ENCODE measurements around the gene PARD3B.

The PARD3B gene

DNA sequence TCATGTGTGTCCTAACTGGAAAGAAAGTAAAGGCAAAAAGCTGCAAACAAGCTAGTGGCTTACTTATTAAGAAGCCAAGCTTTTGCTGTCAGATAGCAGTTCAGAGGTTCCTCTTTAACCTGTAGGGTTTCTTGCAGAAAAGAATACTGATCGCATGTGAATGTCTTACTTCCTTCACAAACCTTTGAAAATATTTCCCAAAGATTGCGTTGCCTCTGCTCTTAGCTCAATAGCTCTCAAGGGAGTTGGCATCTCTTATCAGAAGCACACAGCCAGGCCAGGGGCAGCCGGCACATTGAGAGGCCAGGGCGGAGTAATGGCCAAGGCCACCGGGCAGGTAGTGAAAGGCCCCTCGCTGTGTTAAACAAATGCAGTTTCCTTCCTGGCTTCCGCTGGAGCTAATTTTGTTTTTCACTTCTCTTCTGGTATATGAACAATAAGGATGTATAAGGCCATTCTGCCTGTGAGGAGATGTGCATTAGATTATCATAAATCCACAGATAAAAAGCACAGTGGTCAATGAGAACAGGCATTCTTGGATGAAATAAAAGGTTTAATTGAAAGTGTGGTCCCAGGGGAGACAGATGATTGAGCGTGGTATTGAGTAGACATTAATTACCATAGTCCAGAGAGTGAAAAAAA is 594.7 kb downstream of the PARD3B start:
- no peak for DNase-seq (ENCODE audit: extremely low spot score, insufficient read length, low read depth)

DNA sequence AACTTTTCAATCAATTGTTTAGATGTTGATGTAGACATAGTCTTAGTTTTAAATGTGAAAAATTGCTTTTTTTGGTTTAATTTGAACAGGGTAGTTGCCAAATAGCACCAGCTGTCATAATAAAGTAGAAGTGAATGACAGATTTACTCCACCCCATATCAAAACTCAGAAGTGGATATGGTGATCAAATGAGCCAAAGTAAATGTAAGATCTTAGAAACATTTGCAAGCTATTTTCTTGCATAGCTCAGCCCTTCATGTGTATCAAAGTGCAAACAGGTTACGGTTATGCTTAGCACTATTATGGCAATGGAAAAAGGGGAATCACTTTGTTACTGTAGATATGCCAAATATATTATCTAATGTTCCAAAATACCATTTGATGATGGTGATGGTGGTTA is 596.1 kb downstream of the PARD3B start:
- FAIRE-seq = no peak
- no peak for DNase-seq (ENCODE audit: extremely low spot score, insufficient read length, low read depth)

More for the DNA sequence above, 594.7 kb downstream of the PARD3B start:
- FAIRE-seq = no peak

GRCh38 chr2:205145888-205146287 is 600.6 kb downstream of the PARD3B start:
- FAIRE-seq = no peak
- DNase-seq (ENCODE audit: extremely low spot score, insufficient read length, low read depth) = no peak

DNA sequence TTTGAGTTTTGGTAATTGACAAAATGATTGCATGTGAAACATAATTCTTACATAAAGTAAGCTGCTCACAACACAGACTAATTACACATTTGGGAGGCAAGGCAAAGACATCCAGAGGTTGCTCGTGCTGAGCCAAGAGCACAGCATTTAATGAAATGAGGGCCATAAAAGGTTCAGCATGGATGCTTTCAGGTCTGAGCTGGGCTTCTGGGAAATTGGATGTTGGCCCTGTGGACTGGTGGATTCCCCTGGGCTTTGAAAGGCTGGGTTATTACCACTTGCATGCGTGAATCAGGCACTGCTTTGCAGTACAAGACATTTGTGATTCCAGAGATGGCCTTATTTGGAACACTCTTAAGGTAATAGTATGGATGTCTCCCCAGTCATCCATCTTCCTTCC is 603.5 kb downstream of the PARD3B start:
- no peak for DNase-seq (ENCODE audit: extremely low spot score, insufficient read length, low read depth)
- no peak for FAIRE-seq

GRCh38 chr2:205156457-205156856 is 611.2 kb downstream of the PARD3B start:
- DNase-seq (ENCODE audit: extremely low spot score, insufficient read length, low read depth) (no peak), FAIRE-seq (no peak)

- FAIRE-seq (no peak), DNase-seq (ENCODE audit: extremely low spot score, insufficient read length, low read depth) (no peak)
Measured at GRCh38 chr2:205158404-205158803, 613.1 kb downstream of the PARD3B start.

DNA sequence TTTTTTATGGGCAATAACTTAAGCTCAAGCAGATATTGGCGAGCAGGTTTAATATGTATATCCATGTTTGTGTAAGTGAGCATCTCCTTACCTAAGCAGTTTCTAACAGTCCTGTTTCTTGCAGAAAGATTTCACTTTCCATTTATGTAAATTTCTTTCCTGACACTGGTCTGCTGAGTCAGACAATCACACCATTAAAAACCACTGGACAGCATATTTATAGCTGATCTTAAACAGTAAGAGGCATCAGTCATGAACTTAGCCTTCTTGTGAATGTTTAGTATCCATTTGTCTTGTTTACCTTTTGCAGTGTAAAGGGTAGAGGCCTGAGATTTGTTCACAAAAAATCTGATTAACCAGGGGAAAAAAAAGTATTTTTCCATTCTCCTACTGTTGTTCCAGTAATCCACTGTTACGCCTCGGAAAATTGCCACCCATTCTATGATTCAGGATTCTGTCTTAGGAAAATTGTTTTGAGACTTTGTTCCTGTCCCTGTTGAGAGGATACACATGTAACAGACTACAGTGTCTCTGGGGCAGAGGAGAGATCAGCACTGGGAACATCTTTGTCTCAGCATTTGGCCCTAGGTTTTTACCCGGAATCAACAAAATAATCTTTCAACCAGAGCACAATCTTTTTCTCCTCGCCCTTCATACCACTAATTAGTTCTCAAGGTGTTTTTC is 616.0 kb downstream of the PARD3B start:
- no peak for DNase-seq (ENCODE audit: extremely low spot score, insufficient read length, low read depth)
- no peak for FAIRE-seq

- no peak for FAIRE-seq
- no peak for DNase-seq (ENCODE audit: extremely low spot score, insufficient read length, low read depth)
Measured at GRCh38 chr2:205166745-205167144, 621.5 kb downstream of the PARD3B start.

DNA sequence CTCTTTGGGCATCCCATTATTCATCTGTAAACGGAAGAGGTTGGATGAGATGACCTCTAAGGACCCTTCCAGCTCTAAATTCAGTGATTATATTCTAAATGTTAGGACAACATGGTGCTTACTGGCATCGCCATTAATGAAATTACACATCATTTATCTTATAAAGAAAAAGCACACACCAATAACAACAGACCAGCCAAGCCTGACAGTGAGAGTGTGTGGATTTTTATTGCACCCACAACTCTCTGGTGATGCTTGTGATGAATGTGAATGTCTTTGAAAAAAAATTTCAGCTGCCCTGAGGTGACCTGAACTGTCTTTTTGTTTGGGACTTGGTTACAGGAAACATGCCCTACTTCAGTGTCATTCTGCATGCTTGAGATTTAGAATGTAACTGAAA is 623.7 kb downstream of the PARD3B start:
- FAIRE-seq = no peak
- DNase-seq (ENCODE audit: extremely low spot score, insufficient read length, low read depth) = no peak

DNA sequence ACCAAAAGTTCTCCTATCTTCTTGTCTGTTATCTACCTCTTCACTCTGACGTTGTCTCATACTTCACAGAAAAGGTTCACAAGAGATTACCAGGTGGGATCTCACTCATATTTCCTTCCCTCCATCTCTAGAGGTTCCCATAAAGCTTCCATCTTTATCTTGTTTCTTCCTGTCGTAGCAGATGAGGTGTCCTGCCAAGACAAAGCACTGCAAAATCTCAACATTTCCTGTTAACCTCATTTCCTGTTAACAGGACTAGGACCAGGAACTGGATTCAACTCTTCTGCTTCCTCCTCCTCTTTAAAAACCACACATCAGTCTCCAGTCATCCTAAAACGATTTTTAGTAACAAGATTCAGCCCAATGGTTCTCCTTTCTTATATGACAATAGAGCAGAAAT is 624.2 kb downstream of the PARD3B start:
- DNase-seq (ENCODE audit: extremely low spot score, insufficient read length, low read depth) = no peak
- no peak for FAIRE-seq

GRCh38 chr2:205170399-205170798 is 625.1 kb downstream of the PARD3B start:
- no peak for DNase-seq (ENCODE audit: extremely low spot score, insufficient read length, low read depth)
- FAIRE-seq = no peak

GRCh38 chr2:205171261-205171940 is 626.1 kb downstream of the PARD3B start:
- FAIRE-seq = no peak
- no peak for DNase-seq (ENCODE audit: extremely low spot score, insufficient read length, low read depth)

DNA sequence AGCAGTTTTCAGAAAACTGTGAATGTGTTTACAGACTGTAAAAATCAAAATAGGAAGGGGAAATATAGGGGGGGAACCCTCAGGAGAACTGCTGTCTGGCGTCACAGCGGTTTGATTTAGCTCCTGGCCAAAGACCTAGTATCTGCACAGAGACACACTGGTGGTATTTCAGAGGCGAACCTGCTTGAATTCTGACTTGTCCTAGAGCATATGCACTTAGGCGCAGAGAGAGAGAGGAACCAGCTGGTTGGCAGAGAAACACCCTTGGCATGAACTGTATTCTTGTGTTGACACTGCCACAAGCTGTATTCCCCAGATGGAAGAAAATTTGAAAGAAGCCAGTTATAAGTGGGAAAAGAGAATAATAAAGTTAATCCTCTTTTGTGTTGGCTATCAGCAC is 630.6 kb downstream of the PARD3B start:
- no peak for DNase-seq (ENCODE audit: extremely low spot score, insufficient read length, low read depth)
- no peak for FAIRE-seq

GRCh38 chr2:205176546-205176945 is 631.3 kb downstream of the PARD3B start:
- no peak for FAIRE-seq
- no peak for DNase-seq (ENCODE audit: extremely low spot score, insufficient read length, low read depth)

DNA sequence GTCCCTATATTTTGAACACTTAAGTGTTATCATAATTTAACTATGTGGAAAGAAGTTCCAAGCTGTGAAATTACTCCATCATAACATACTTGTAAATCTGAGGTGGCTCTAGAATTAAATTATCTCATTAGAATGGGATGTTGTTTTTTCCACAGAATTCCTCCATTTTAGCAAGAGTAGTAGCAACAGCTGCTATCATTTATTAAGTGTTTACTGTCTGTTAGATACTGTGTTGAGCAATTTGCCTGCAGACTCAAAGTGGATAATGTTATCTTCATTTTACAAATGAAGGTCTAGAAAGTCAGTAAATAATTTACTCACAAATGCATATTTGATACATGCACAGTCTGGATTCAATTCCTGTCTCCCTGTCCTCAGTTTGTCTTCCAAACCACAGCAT is 632.3 kb downstream of the PARD3B start:
- no peak for FAIRE-seq
- DNase-seq (ENCODE audit: extremely low spot score, insufficient read length, low read depth) = no peak

GRCh38 chr2:205180730-205181129 is 635.5 kb downstream of the PARD3B start:
- no peak for DNase-seq (ENCODE audit: extremely low spot score, insufficient read length, low read depth)
- no peak for FAIRE-seq

- FAIRE-seq (no peak), DNase-seq (ENCODE audit: extremely low spot score, insufficient read length, low read depth) (no peak)
Measured at GRCh38 chr2:205187731-205188130, 642.5 kb downstream of the PARD3B start.

GRCh38 chr2:205188239-205189138 is 643.2 kb downstream of the PARD3B start:
- DNase-seq (ENCODE audit: extremely low spot score, insufficient read length, low read depth) = no peak

DNA sequence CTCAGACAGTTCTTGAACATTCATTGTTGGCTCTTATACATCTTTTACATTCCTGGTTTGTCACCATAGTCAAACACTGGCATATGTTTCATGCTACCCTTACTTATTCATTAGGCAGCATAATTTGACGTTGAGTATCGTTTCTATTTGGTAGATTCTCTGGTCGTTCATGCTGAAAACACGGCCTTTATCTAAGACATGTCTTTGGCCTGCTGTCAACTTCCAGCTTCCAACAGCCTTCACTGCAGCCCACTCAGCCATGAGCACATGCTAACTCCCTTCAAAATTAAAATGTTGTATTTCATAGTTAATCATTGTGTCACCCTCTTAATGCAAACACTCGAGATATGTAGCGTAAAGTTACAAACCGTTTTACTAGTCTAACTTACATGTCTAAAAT is 644.0 kb downstream of the PARD3B start:
- DNase-seq (ENCODE audit: extremely low spot score, insufficient read length, low read depth) = no peak
- FAIRE-seq = peak; percentile 15

More at GRCh38 chr2:205188239-205189138, 643.2 kb downstream of the PARD3B start:
- no peak for FAIRE-seq

- no peak for FAIRE-seq
Measured at GRCh38 chr2:205190528-205190927, 645.3 kb downstream of the PARD3B start.

More at GRCh38 chr2:205190528-205190927, 645.3 kb downstream of the PARD3B start:
- no peak for DNase-seq (ENCODE audit: extremely low spot score, insufficient read length, low read depth)

Data from GM18507 (cell line).